ENCODE measurements around the gene CBX5.

The CBX5 gene

GRCh38 chr12:54184024-54184805 is 95.7 kb downstream of the CBX5 start:
- no peak for TF ChIP-seq CTCF (IDR thresholded peaks at IDR 0.05; ENCODE audit: control insufficient read depth, insufficient read depth, low read depth, low read length, missing control alignments)
- H3K4me3 ChIP-seq (ENCODE audit: control insufficient read depth, low read depth, low read length) = no peak overlapping the region
- no peak for DNase-seq (ENCODE audit: low read depth)

- DNase-seq (ENCODE audit: low read depth) = no peak
- TF ChIP-seq CTCF (IDR thresholded peaks at IDR 0.05; ENCODE audit: control insufficient read depth, insufficient read depth, low read depth, low read length, missing control alignments) = no peak
- no peak overlapping the region for H3K4me3 ChIP-seq (ENCODE audit: control insufficient read depth, low read depth, low read length)
Measured at GRCh38 chr12:54182981-54183380, 96.9 kb downstream of the CBX5 start.

- TF ChIP-seq CTCF (IDR thresholded peaks at IDR 0.05; ENCODE audit: control insufficient read depth, insufficient read depth, low read depth, low read length, missing control alignments) = no peak
- DNase-seq (ENCODE audit: low read depth) = no peak
- no peak overlapping the region for H3K4me3 ChIP-seq (ENCODE audit: control insufficient read depth, low read depth, low read length)
Measured at GRCh38 chr12:54182086-54182485, 97.8 kb downstream of the CBX5 start.

All from AG09309 (cell line).